ENCODE measurements around the gene CSMD2. TPM values are rescaled to one million over a fixed set of nuclear protein-coding genes. Genes with fewer than 3 reads are reported as not detected.

The CSMD2 gene
- total RNA-seq, 1 donor from 2014 or later = 1.8 TPM

DNA sequence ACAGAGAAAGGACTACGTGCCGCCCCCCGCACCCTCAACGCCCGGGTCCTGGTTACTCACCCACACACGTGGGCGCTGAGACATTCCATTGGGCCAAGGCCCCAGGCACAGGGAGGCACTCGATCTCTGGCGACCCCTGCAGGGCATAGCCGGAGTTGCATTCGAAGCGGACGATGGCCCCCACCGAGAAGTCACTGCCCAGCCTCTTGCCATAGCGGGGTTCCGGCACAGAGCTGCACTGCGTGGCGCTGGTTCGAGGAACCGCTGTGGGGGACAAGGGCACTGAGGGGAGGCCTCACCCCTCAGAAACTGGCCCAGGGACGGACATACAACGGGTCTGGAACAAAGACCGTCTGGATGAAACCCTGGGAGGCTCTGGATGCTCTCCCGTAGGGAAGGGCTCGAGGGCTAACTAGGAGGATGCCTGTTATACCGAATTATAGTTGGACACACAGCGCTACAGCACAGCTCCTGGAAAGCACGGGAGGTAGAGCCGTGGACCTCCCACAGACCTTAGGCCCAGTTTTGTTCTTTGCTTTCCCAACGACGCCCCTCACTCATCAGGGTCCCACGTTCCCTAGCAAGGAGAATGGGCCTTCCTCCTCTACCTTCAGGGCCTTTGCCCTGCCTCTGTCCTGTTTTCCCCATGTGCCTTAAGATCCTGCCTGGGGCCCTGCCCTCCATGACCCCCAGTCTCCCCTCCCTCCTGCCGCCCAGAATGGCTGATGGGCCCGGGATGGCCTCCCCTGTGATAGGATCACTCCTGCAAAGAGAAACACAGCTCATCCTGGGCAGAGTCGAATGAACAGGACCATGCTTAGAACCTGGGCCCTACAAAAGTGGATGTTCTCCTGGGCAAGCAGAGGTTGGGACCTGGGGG, 539.8 kb downstream of the CSMD2 start:
- peaks cover 23% of the 10 kb centered on the region for H3K27me3 Mint-ChIP-seq

DNA sequence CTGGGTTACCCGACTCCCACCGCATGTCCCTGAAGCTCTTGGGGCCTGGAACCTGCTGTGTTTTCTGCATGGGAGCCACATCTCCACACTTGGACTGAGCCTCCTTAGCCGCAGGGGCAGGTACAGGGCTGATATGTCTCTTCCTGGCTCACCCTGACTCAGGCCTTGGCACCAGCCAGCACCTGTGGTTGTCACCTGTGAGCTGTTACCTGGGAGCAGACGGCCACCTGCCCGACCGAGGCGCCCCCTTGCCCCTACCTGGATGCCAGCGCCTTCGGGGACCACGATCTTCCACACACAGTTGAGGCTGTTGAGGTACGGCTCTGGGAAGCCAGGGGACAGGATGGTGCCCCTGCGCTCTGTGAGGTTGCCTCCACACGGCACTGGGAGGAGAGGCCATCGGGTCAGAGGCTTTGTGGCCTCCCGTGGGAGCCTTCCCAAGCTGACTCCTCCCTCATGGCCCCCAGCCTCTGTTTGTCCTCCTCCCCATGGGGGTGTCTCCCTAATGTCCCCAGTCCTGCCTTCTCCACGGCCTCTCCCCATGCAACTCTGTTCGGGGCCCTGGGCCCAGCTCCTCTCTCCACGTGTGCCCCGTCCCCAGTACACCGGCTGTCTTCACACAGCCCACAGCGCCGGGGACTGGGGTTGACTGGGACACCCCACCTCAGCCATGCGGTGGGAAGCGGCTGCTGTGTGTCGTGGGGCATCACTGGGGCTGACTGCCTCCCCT, 540.6 kb downstream of the CSMD2 start:
- Mint-ChIP-seq H3K9me3 (no peaks in the 10 kb centered on the region), H3K4me3 (no peak overlapping the region), H3K27ac (no peak overlapping the region), H3K27me3 (peaks cover 22% of the 10 kb centered on the region), H3K36me3 (no peaks in the 10 kb centered on the region), H3K4me1 (ENCODE audit: unreplicated experiment) (no peaks in the 10 kb centered on the region)
- TF ChIP-seq, protein P1, sequence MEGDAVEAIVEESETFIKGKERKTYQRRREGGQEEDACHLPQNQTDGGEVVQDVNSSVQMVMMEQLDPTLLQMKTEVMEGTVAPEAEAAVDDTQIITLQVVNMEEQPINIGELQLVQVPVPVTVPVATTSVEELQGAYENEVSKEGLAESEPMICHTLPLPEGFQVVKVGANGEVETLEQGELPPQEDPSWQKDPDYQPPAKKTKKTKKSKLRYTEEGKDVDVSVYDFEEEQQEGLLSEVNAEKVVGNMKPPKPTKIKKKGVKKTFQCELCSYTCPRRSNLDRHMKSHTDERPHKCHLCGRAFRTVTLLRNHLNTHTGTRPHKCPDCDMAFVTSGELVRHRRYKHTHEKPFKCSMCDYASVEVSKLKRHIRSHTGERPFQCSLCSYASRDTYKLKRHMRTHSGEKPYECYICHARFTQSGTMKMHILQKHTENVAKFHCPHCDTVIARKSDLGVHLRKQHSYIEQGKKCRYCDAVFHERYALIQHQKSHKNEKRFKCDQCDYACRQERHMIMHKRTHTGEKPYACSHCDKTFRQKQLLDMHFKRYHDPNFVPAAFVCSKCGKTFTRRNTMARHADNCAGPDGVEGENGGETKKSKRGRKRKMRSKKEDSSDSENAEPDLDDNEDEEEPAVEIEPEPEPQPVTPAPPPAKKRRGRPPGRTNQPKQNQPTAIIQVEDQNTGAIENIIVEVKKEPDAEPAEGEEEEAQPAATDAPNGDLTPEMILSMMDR (conservative IDR thresholded peaks at IDR 0.05) = no peak
- no peak for DNase-seq (ENCODE audit: extremely low spot score, unreplicated experiment)

More for the DNA sequence above, 539.8 kb downstream of the CSMD2 start:
- TF ChIP-seq, protein P1 (conservative IDR thresholded peaks at IDR 0.05) = peak; percentile 63
- Mint-ChIP-seq H3K4me1 (ENCODE audit: unreplicated experiment) (no peaks in the 10 kb centered on the region), H3K4me3 (no peak overlapping the region), H3K27ac (no peak overlapping the region), H3K36me3 (no peaks in the 10 kb centered on the region), H3K9me3 (no peaks in the 10 kb centered on the region)
- DNase-seq (ENCODE audit: extremely low spot score, unreplicated experiment) = no peak

DNA sequence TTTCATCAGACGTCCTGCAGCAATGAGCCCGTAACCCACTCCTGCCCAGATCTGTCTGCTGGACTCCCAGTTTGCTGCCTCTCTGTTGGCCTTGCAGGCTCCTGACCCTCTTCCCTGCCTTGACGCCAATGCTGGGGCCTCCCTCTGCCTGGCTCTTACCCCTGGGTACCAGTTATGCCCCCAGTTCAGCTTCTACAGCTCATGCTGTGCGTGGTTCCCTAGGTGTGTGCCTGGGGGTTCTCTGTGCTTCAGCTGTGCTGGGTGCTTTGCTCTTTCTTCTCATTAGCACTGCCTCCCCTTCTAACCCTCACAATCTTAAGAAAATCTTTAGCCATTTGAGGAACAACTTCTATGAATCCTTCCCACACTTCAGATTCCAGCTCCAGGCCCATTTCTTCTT, 541.2 kb downstream of the CSMD2 start:
- H3K27me3 Mint-ChIP-seq = peaks cover 22% of the 10 kb centered on the region
- DNase-seq (ENCODE audit: extremely low spot score, unreplicated experiment) = no peak
- no peaks in the 10 kb centered on the region for H3K4me1 Mint-ChIP-seq (ENCODE audit: unreplicated experiment)
- H3K4me3 Mint-ChIP-seq = no peak overlapping the region
- no peaks in the 10 kb centered on the region for H3K36me3 Mint-ChIP-seq
- no peaks in the 10 kb centered on the region for H3K9me3 Mint-ChIP-seq
- no peak overlapping the region for H3K27ac Mint-ChIP-seq
- TF ChIP-seq, protein P1 (conservative IDR thresholded peaks at IDR 0.05) = no peak

DNA sequence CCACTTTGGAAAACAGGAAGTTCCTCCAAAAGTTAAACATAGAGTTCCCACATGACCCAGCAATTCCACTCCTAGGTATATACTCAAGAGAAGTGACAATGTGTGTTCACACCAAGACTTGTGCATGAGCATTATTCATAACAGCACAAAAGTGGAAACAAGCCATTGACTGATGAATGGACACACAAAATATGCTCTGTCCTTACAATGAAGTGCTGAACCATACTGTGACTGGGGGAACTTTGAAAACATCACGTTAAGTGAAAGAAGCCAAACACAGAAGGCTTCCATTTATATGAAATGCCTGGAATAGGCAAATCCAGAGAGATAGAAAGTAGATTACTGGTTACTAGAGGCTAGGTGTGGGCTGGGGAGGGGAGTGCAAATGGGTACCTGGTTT, 542.3 kb downstream of the CSMD2 start:
- H3K4me1 Mint-ChIP-seq (ENCODE audit: unreplicated experiment) = no peaks in the 10 kb centered on the region
- no peak overlapping the region for H3K4me3 Mint-ChIP-seq
- TF ChIP-seq, protein P1 (conservative IDR thresholded peaks at IDR 0.05) = no peak
- H3K27me3 Mint-ChIP-seq = peaks cover 24% of the 10 kb centered on the region
- no peak overlapping the region for H3K27ac Mint-ChIP-seq
- DNase-seq (ENCODE audit: extremely low spot score, unreplicated experiment) = no peak
- no peaks in the 10 kb centered on the region for H3K9me3 Mint-ChIP-seq
- H3K36me3 Mint-ChIP-seq = no peaks in the 10 kb centered on the region

DNA sequence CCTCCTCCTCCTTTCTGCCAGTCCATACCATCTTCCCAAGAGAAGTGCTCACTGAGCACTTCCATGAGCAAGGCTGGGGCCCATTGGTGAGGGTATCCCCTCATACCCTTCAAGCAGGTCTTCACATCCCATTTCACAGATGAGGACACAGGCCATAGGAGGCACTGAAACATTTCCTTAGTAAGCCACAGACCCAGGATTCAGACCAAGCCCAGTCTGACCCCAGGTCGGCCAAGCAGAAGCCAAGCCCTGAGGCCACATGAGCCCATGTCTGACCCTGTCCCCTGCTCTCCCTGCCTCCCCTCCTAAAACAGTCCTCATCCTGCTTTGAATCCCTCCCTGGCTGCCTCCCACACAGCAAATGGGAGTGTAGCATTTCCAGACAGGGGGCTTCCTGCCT, 546.4 kb downstream of the CSMD2 start:
- Mint-ChIP-seq H3K9me3 (no peaks in the 10 kb centered on the region), H3K4me3 (no peak overlapping the region), H3K36me3 (no peaks in the 10 kb centered on the region), H3K4me1 (ENCODE audit: unreplicated experiment) (no peaks in the 10 kb centered on the region), H3K27ac (no peak overlapping the region), H3K27me3 (peaks cover 46% of the 10 kb centered on the region)
- DNase-seq (ENCODE audit: extremely low spot score, unreplicated experiment) = no peak
- TF ChIP-seq, protein P1 (conservative IDR thresholded peaks at IDR 0.05) = no peak

All from type B pancreatic cell (in vitro differentiated cells).